Measurements from ENCODE around the gene ZIM2. TPM values are rescaled to one million over a fixed set of nuclear protein-coding genes. Genes with fewer than 3 reads are reported as not detected.

The ZIM2 gene
- total RNA-seq, 1 donor from 2014 or later, result not detected

- H3K4me3 ChIP-seq, result no peak overlapping the region
- no peak overlapping the region for H3K27ac ChIP-seq
- H3K27me3 ChIP-seq, result no peaks in the 10 kb centered on the region
- TF ChIP-seq CTCF (IDR thresholded peaks at IDR 0.05), result no peak
- no peaks in the 10 kb centered on the region for H3K9me3 ChIP-seq
- no peak for DNase-seq
- intact Hi-C loops (cut with DNase I), result no loop called here
- no peaks in the 10 kb centered on the region for H3K36me3 ChIP-seq
- no peak for ATAC-seq
- no peaks in the 10 kb centered on the region for H3K4me1 ChIP-seq
Measured at GRCh38 chr19:56832352-56832928, 8.1 kb downstream of the ZIM2 start.

- Histone ChIP-seq H3K36me3 (no peaks in the 10 kb centered on the region), H3K4me1 (no peaks in the 10 kb centered on the region), H3K4me3 (no peak overlapping the region), H3K27me3 (no peaks in the 10 kb centered on the region), H3K9me3 (no peaks in the 10 kb centered on the region), H3K27ac (no peak overlapping the region)
- intact Hi-C loops (cut with DNase I), result no loop called here
- TF ChIP-seq CTCF (IDR thresholded peaks at IDR 0.05), result no peak
- ATAC-seq, result no peak
- no peak for DNase-seq
Measured at GRCh38 chr19:56831255-56831654, 9.3 kb downstream of the ZIM2 start.

- Histone ChIP-seq H3K4me3 (no peak overlapping the region), H3K27ac (no peak overlapping the region), H3K4me1 (no peaks in the 10 kb centered on the region), H3K36me3 (no peaks in the 10 kb centered on the region), H3K27me3 (no peaks in the 10 kb centered on the region), H3K9me3 (no peaks in the 10 kb centered on the region)
- DNase-seq, result no peak
- TF ChIP-seq CTCF (IDR thresholded peaks at IDR 0.05), result no peak
- intact Hi-C loops (cut with DNase I), result no loop called here
- ATAC-seq, result no peak
Measured at GRCh38 chr19:56829596-56829995, 10.9 kb downstream of the ZIM2 start.

- H3K9me3 ChIP-seq, result no peaks in the 10 kb centered on the region
- intact Hi-C loops (cut with DNase I), result no loop called here
- H3K4me3 ChIP-seq, result no peak overlapping the region
- H3K27me3 ChIP-seq, result no peaks in the 10 kb centered on the region
- TF ChIP-seq CTCF (IDR thresholded peaks at IDR 0.05), result no peak
- no peaks in the 10 kb centered on the region for H3K4me1 ChIP-seq
- no peak overlapping the region for H3K27ac ChIP-seq
- ATAC-seq (no peak), DNase-seq (no peak)
- no peaks in the 10 kb centered on the region for H3K36me3 ChIP-seq
Measured at GRCh38 chr19:56827708-56828107, 12.8 kb downstream of the ZIM2 start.

- intact Hi-C loops (cut with DNase I), result no loop called here
- TF ChIP-seq CTCF (IDR thresholded peaks at IDR 0.05), result no peak
- Histone ChIP-seq H3K4me1 (no peaks in the 10 kb centered on the region), H3K27ac (no peak overlapping the region), H3K36me3 (no peaks in the 10 kb centered on the region), H3K27me3 (no peaks in the 10 kb centered on the region), H3K4me3 (no peak overlapping the region), H3K9me3 (no peaks in the 10 kb centered on the region)
- ATAC-seq (no peak), DNase-seq (no peak)
Measured at GRCh38 chr19:56823956-56824355, 16.6 kb downstream of the ZIM2 start.

GRCh38 chr19:56823417-56823816 lies 17.1 kb downstream of the ZIM2 start:
- intact Hi-C loops (cut with DNase I), result no loop called here
- no peaks in the 10 kb centered on the region for H3K4me1 ChIP-seq
- ATAC-seq (no peak), DNase-seq (no peak)
- no peak overlapping the region for H3K27ac ChIP-seq
- no peak overlapping the region for H3K4me3 ChIP-seq
- no peak for TF ChIP-seq CTCF (IDR thresholded peaks at IDR 0.05)
- no peaks in the 10 kb centered on the region for H3K9me3 ChIP-seq
- H3K36me3 ChIP-seq, result no peaks in the 10 kb centered on the region
- no peaks in the 10 kb centered on the region for H3K27me3 ChIP-seq
